ENCODE data around the gene LYZ. TPM values are rescaled to one million over a fixed set of nuclear protein-coding genes. Genes with fewer than 3 reads are reported as not detected.
"Not testable (repeated sequence)": the region's sequence is repeated elsewhere in the genome, so short reads cannot be mapped to it uniquely, and the experiment has no call there.

LYZ gene
- 39.9 TPM for total RNA-seq
- long read RNA-seq, partial matches to known transcripts, result 0 of 5 reads
- long read RNA-seq, other reads (novel, unspliced or antisense), result 1 of 5 reads

DNA sequence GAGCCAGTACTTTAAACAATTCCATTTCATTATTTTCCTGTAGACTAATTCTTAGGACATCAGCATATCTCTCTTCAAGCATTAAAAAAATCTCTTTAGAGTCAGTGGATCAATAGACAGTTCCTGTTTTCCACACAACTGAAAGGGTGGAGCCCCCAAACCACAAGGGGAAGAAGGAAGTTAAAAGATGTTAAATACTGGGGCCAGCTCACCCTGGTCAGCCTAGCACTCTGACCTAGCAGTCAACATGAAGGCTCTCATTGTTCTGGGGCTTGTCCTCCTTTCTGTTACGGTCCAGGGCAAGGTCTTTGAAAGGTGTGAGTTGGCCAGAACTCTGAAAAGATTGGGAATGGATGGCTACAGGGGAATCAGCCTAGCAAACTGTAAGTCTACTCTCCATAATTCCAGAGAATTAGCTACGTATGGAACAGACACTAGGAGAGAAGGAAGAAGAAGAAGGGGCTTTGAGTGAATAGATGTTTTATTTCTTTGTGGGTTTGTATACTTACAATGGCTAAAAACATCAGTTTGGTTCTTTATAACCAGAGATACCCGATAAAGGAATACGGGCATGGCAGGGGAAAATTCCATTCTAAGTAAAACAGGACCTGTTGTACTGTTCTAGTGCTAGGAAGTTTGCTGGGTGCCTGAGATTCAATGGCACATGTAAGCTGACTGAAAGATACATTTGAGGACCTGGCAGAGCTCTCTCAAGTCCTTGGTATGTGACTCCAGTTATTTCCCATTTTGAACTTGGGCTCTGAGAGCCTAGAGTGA is at the start of gene LYZ:
LYZ (plus strand) TSS at position 220 of the 777 bp plus-strand sequence; CDS start at position 248, 28 bp downstream.
- ATAC-seq (ENCODE audit: poor library complexity) (peak; percentile 84), DNase-seq (no peak)
- intact Hi-C loops (cut with DNase I), result no loop called here

DNA sequence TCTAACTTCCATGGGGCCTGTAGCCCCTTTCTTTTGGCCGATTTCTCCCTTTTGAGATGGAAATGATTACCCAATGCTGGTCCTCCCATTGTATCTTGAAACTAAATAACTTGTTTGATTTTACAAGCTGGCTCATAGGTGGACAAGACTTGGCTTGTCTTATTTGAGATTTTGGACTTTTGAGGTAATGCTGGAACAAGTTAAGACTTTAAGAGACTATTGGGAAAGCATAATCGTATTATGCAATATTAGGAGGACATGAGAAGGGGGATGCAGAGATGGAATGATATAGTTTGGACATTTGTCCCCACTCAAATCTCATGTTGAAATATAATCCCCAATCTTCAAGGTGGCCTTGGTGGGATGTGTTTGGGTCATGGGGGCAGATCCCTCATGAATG is 49.2 kb upstream of the LYZ start:
- DNase-seq (no peak), ATAC-seq (ENCODE audit: poor library complexity) (no peak)
- intact Hi-C loops (cut with DNase I), result no loop called here

DNA sequence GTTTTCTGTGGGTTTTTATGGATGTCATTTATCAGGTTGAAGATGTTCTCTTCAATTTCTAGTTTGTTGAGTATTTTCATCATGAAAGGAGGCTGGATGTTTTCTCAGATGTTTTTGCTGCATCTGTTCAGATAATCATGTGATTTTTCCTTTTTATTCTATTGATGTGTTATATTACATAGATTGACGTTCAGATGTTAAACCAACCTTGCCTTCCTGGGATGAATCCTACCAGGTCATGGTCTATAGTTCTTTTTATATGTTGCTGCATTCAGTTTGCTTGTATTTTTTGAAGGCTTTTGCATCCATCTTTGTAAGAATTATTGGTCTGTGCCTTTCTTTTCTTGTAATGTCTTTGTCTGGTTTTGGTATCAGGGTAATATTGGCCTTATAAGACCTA is 43.9 kb upstream of the LYZ start:
- ATAC-seq (ENCODE audit: poor library complexity), result no peak
- intact Hi-C loops (cut with DNase I), result no loop called here

DNA sequence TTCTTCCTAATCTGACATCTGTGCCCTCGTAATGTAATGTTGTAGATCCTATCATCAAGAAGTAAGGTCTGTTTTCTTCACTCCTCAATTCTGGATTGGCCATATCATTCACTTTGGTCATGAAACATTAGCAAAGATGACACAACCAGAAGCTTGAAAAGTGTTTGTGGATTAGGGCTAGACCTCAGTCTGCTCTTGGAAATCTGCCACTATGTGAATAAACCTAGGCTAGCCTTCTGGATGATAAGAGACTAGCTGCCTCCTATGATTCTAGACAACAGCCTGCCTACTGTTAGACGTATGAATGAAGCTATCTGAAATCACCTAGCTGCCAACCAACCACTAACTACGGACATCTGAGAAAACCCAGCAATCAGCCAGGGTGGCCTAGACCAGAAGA is 38.7 kb upstream of the LYZ start:
- DNase-seq (no peak), ATAC-seq (ENCODE audit: poor library complexity) (no peak)
- intact Hi-C loops (cut with DNase I), result no loop called here

More for the DNA sequence above, 43.9 kb upstream of the LYZ start:
- no peak for DNase-seq

DNA sequence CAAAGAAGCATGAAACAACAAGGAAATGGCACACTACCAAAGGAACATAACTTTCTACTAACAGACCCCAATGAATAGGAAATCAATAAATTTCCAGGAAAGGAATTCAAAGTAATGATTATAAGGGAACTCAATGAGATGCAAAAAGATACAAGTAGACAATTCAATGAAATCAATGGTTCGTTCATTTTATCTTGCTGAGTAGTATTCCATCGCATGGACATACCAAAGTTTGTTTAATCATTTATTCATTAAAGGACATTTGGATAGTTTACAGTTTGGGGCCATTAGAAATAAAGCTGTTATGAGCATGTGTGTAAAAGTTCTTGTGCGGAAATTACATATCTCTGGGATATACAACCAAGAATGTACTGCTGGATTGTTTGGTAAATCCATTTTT is 35.0 kb upstream of the LYZ start:
- intact Hi-C loops (cut with DNase I), result no loop called here
- ATAC-seq (ENCODE audit: poor library complexity), result no peak

DNA sequence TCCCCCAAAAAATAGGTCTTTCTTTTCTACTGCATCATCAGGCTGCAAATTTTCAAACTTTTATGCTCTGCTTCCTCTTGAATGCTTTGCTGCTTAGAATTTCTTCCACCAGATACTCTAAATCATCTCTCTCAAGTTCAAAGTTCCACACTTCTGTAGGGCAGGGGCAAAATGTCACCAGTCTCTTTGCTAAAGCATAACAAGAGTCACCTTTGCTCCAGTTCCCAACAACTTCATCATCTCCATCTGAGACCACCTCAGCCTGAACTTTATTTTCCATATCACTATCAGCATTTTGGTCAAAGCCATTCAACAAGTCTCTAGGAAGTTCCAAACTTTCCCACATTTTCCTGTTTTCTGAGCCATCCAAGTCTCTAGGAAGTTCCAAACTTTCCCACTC is 31.4 kb upstream of the LYZ start:
- intact Hi-C loops (cut with DNase I); DNase-seq: not testable (repeated sequence)

More for the DNA sequence above, 35.0 kb upstream of the LYZ start:
- DNase-seq, result no peak

DNA sequence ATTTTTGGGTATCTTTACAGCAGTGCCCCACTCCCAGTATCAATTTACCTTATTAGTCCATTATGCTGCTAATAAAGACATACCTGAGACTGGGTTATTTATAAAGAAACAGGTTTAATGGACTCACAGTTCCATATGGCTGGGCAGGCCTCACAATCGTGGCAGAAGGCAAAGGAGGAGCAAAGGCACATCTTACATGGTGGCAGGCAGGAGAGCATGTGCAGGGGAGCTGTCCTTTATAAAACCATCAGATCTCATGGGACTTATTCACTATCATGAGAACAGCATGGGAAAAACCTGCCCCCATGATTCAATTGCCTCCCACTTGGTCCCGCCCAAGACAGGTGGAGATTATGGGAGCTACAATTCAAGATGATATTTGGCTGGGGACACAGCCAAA is 30.9 kb upstream of the LYZ start:
- DNase-seq; intact Hi-C loops (cut with DNase I); ATAC-seq (ENCODE audit: poor library complexity): not testable (repeated sequence)

More for the DNA sequence above, 31.4 kb upstream of the LYZ start:
- not testable (repeated sequence) for ATAC-seq (ENCODE audit: poor library complexity)

DNA sequence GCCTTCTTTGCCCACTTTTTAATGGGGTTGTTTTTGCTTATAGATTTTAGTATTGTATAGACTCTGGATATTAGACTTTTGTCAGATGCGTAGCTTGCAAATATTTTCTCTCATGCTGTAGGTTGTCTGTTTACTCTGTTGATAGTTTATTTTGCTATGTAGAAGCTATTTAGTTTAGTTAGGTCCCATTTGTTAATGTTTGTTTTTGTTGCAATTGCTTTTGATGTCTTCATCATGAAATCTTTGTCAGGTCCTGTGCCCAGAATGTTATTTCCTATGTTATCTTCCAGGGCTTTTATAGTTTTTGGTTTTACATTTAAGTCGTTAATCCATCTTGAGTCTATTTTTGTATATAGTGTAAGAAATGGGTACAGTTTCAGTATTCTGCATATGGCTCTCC is 30.0 kb upstream of the LYZ start:
- intact Hi-C loops (cut with DNase I), result no loop called here
- DNase-seq (no peak), ATAC-seq (ENCODE audit: poor library complexity) (no peak)

DNA sequence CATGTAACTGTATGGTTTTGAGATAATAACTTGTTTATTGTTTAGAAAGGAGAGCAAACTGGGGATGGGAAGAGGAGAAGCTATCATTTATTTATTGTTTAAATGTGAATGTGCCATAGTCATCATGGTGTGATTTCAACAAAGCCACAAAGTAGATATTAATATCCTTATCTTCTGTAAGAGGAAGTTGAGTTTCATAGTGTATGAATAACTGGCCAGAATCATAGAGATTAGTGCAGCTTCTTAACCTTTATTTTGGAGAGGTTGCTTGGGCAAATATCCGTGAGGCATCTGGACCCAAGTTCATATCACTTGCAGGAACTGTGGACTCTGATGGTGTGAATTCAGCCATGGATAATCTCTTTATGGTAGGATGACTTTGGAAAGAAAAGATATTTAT is 26.8 kb upstream of the LYZ start:
- no peak for ATAC-seq (ENCODE audit: poor library complexity)
- DNase-seq, result no peak
- intact Hi-C loops (cut with DNase I), result no loop called here

DNA sequence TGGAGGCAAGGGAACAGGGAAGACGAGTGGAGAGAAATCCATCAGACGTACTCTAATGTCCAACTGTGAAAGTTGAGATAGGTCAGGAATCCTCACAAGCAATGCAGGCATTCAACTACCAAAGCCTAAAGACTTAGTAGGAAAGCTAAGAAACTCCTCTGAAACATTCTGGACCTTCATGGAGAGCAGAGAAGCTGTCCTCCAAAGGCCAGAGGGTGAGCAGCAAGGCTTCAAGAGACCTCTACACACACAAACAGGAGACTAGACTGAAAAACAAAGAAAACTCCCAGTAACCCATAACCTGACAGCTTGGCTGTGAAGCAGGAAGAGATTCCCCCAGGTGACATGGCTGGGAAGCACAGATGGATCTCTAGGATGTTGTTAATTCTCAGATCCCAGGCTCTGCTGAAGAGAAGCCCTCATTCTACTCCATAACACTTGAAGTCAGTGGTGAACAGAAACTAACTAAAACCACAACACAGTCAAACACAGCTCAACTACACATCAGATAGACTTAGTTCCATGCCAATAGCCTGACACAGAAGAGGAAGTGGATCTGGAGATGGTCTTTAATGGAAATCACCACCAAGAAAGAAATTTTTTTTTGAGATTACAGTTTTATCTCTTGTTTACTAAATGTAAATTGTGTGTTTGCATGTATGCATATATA is 23.2 kb upstream of the LYZ start:
- DNase-seq, result no peak
- intact Hi-C loops (cut with DNase I), result no loop called here
- ATAC-seq (ENCODE audit: poor library complexity), result no peak

DNA sequence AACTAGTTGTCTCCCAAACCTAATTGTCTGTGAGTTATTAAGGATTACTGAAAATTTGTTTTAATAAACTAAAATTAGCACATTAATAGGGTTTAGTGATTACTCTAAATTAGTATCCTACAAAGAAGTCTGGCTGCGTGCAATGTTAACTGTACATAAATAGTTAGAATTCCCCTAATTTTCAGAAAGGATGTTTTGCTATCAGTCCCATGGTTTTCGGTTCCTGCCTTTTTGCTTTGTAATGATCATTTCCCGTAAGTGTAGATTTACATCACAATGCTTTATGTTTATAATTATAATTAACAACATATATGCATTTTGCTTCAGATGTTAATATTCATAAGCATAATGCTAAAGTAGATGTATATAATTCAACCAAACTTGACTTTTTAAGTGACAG is 19.8 kb upstream of the LYZ start:
- ATAC-seq (ENCODE audit: poor library complexity), result no peak
- intact Hi-C loops (cut with DNase I), result no loop called here
- no peak for DNase-seq

DNA sequence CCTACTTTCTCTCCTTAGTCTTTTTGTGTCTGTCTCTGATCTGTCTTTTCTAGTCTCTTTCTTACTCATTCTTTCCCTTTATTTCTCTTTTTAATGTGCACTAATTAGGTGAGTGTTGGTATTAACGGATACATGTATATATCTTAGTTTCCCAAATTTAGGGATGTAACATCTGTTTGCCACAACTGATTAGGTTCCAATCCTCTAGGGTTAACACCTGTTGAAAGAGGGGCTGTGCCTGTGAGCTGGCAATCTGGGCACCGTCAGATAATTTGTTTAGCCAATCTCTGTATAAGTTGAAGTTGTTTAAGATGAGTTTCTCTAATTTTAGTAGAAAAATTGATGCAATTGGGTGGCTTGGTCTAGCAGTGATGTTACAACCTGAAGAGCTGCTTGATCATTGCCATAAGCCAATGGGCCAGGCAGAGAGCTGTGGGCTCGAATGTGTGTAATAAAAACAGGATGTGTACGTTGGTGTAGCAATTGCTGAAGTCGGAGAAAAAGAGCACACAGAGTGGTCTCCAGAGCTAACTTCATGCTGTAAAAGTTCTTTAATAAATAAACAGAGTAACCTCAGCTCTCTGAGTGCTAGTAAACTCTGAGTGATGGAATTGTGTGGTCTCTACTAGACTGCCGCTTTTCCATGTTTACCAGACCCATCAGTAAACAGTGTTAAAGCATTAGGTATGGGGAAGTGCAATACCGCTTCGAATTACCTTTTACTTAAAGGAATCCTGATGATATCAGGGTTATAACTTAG is 18.3 kb upstream of the LYZ start:
- DNase-seq (no peak), ATAC-seq (ENCODE audit: poor library complexity) (no peak)
- intact Hi-C loops (cut with DNase I), result no loop called here

DNA sequence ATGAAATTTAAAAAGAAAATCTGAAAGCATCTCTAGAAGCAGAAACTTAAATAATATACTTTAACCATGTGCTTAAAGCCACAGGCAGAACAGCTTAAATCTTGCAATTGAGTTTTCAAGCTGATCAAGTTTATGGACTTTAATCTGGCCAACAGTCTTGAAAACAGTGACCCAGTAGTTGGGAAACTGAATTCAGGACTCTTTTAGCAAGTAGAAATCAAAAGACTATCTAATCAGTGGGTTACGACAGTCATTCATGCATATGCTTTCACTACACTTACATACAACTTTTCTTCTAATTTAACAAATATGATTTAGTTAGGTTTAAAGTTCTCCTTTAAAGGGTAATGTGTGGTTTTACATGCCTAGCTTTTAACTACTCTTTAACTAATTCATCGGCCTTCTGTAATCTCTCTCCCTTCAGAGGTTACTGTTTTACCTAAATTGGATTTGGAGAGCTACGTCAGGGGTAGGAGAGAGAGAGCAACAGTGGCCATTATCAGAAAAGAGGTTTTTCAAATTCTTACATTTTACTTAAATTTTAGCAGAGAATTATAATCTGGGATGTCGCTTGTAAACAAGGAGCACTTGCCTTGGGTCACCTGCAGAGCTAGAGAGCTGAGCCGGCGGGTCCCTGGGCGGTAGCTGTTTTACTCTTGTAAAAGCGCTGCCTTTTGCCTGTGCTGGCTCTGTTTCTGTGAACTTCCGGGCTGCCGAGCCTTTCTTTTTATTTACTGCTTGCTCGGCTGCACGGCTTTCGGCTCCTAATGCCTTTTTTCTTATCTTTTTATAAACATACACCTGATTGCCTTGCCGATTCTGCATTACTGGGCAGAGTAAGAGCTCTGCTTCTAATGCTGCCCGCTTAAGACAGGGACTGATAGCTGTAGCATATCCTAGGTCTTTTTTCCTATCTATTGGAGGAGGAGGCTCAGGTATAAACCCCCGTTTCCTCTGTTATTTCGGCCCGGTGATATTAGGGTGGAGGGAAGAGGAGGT is 17.4 kb upstream of the LYZ start:
- DNase-seq, result peak; percentile 52
- ATAC-seq (ENCODE audit: poor library complexity), result peak; percentile 68
- intact Hi-C loops (cut with DNase I), result no loop called here

DNA sequence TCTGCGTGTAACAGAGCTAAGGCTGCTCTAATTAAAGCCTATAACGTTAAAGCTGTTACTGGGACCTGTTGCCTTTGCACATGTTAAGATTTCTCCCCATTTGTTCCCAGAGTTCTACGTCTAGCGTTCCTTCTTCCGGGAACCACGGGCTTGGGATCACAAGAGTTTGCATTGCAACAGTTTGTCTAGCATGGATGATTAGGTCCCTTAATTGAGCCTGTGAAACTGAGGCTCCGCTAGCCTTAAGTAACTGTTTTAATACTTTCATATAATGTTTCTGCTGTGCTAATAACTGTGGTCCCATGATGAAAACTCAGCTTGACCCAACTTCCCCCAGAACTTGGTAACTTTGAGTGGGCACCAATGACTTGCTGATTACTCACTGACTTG is 16.7 kb upstream of the LYZ start:
- DNase-seq, result no peak
- ATAC-seq (ENCODE audit: poor library complexity), result peak; percentile 22
- intact Hi-C loops (cut with DNase I), result no loop called here

DNA sequence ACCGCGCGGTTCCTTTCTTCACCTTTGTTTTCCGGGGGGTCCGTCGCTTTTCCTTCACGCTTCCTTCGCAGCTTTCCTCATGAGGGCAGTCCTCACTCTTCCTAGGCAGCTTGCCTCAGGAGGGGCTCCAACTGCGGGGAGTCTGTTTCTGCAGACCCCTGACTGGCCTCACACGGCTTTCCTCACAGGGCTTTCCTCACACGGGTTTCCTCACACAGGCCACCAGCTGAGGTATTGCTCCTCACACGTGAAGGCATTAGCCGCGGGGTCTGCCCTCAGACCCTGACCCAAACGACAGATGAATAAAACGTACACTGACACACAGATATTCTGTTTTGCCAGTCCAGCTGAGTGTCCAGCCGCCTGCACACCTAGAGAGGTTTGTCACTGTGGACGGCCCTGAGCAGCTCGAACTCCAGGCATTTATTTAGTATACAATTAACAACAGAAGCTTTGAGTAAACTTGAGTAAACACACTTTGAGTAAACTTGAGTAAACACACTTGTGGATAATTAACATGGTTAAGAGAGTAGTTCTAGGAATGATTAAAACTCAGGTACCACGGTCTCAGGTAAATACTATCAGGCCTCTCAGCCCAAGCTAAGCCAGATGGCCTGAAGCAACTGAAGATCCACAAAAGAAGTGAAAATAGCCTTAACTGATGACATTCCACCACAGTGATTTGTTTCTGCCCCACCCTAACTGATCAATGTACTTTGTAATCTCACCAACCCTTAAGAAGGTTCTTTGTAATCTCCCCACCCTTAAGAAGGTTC is 16.1 kb upstream of the LYZ start:
- intact Hi-C loops (cut with DNase I), result no loop called here
- no peak for DNase-seq
- no peak for ATAC-seq (ENCODE audit: poor library complexity)

DNA sequence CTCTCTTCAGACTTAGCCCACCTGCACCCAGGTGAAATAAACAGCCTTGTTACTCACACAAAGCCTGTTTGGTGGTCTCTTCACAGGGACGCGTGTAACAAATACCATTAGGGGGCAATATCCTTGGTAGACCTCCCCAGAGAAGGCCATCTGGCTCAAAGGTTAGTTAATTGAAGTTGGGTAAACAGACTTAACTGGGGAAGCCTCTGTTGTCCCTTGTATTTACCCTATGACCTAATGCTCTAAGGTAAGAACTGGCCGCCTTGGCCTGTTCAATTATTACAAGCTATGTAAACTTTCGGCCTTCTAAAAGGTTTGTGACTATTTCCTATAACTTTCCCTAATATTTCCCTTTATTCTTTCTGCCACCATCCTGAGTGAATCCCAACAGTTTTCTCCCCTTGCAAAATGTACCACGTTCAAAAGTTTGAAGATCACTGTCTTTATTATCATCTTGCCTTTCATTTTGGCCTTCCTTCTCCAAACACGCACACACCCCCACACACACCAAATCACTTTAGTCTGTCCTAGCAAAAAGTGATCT is 15.3 kb upstream of the LYZ start:
- intact Hi-C loops (cut with DNase I), result no loop called here
- DNase-seq (no peak), ATAC-seq (ENCODE audit: poor library complexity) (no peak)

DNA sequence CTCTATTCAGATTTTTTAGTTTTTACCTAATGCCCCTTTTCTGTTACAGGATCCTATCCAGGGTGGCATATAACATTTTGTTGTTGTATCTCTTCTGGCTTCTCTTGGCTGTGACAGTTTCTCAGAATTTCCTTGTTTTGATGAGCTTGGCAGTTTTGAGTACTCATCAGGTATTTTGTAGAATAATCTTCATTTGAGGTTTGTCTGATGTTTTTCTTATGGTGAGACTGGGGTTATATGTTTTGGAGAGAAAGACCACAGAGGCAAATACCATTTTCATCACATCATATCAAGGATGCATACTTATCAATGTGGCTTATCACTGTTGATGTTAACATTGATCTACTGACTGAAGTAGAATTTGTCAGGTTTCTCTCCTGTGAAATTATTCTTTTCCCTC is 14.0 kb upstream of the LYZ start:
- DNase-seq, result no peak
- intact Hi-C loops (cut with DNase I), result no loop called here
- no peak for ATAC-seq (ENCODE audit: poor library complexity)

Measured in Right ventricle myocardium superior (tissue), 1 donor.